Mesendoderm (in vitro differentiated cells): ENCODE results near the gene LRBA.

Experiments used
- DNase-seq: peaks from one replicate; pipeline ENCODE4 v3.0.0; 2013
- H2AK5ac ChIP-seq: 2 replicates; pipeline ENCODE4 v1.6.1; 2013; ENCODE audit warnings: low read length, inconsistent platforms
- H2BK120ac ChIP-seq: 2 replicates; pipeline ENCODE4 v1.6.1; 2013; ENCODE audit warnings: low read depth, mild to moderate bottlenecking, low read length, moderate library complexity, mixed read lengths
- H2BK15ac ChIP-seq: replicated peaks from 2 replicates; pipeline ENCODE4 v1.6.1; 2013; ENCODE audit warnings: low read depth, mild to moderate bottlenecking, moderate library complexity
- H2BK5ac ChIP-seq: 2 replicates; pipeline ENCODE4 v1.6.1; 2013; ENCODE audit warnings: low read length, inconsistent platforms
- H3K18ac ChIP-seq: 2 replicates; pipeline ENCODE4 v1.6.1; 2013; ENCODE audit warnings: mild to moderate bottlenecking, low read length, mixed read lengths
- H3K23ac ChIP-seq: one replicate; pipeline ENCODE4 v1.6.1; 2013; ENCODE audit warnings: low read length
- H3K27ac ChIP-seq: 2 replicates; pipeline ENCODE4 v1.5.1; 2013; ENCODE audit warnings: low read depth, mild to moderate bottlenecking, inconsistent platforms, low read length, moderate library complexity
- H3K27me3 ChIP-seq: 2 replicates; pipeline ENCODE4 v1.6.1; 2013; ENCODE audit warnings: low read length, control low read depth, mild to moderate bottlenecking, inconsistent platforms; ENCODE audit not compliant: insufficient read depth, poor library complexity
- H3K36me3 ChIP-seq: 2 replicates; pipeline ENCODE4 v1.6.1; 2013; ENCODE audit warnings: low read length, inconsistent platforms; ENCODE audit not compliant: control insufficient read depth, insufficient read depth
- H3K4ac ChIP-seq: one replicate; pipeline ENCODE4 v1.6.1; 2013; ENCODE audit warnings: low read depth, mild to moderate bottlenecking, low read length, moderate library complexity
- H3K4me1 ChIP-seq: 2 replicates; pipeline ENCODE4 v1.6.1; 2013; ENCODE audit warnings: low read depth, low read length, inconsistent platforms; ENCODE audit not compliant: control insufficient read depth
- H3K4me2 ChIP-seq: 2 replicates; pipeline ENCODE4 v1.6.1; 2013; ENCODE audit warnings: low read length
- H3K4me3 ChIP-seq: 2 replicates; pipeline ENCODE4 v1.5.1; 2013; ENCODE audit warnings: mild to moderate bottlenecking, low read length
- H3K56ac ChIP-seq: one replicate; pipeline ENCODE4 v1.6.1; 2013; ENCODE audit warnings: low read length
- H3K79me1 ChIP-seq: 2 replicates; pipeline ENCODE4 v1.6.1; 2013; ENCODE audit warnings: low read length, inconsistent platforms
- H3K79me2 ChIP-seq: 2 replicates; pipeline ENCODE4 v1.6.1; 2013; ENCODE audit warnings: mild to moderate bottlenecking, low read length; ENCODE audit not compliant: control insufficient read depth, insufficient read depth
- H3K9ac ChIP-seq: 2 replicates; pipeline ENCODE4 v1.6.1; 2013; ENCODE audit warnings: low read length, inconsistent platforms
- H4K5ac ChIP-seq: one replicate; pipeline ENCODE4 v1.6.1; 2013; ENCODE audit warnings: low read length
- H4K8ac ChIP-seq: one replicate; pipeline ENCODE4 v1.6.1; 2013; ENCODE audit warnings: low read depth, mild to moderate bottlenecking, control low read depth, low read length, moderate library complexity
- WGBS: extraction: QIAGEN DNeasy Blood & Tissue Kit; methylation state at CpG from one replicate; pipeline ENCODE4 v1.1.7; 2013; ENCODE audit warnings: low lambda C conversion rate, missing lambda C conversion rate; ENCODE audit not compliant: insufficient coverage; ENCODE audit errors: extremely low coverage; 5-methylcytosine and 5-hydroxymethylcytosine counted together

LRBA gene

DNA sequence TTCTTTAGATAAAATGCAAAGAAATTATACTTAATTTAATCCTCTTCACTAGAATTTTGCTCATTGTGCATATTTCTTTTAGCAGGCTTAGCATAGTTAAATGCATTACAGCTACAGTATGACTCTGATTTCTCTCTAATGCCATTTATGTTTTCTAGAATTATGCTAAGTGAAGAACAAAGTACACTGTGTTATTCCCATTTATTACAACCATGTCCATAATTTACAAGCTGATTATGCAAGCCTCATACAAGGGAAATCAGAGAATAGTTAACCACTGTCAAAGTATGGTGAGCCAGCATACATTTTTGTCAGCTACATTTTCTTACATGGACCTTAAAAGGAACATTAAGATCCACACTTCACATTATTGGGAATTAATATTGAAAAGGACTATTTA, 334.0 kb downstream of the LRBA start:
- Histone ChIP-seq H3K27me3 (no peaks in the 10 kb centered on the region), H3K4me1 (no peaks in the 10 kb centered on the region), H3K27ac (no peak overlapping the region), H2BK15ac (no peak overlapping the region), H3K9ac (no peak overlapping the region), H3K79me1 (no peaks in the 10 kb centered on the region), H3K23ac (no peak overlapping the region), H4K5ac (no peak overlapping the region), H2AK5ac (no peak overlapping the region), H3K4me3 (no peak overlapping the region), H2BK5ac (no peak overlapping the region), H3K4me2 (no peak overlapping the region), H3K36me3 (no peaks in the 10 kb centered on the region), H2BK120ac (no peak overlapping the region), H3K56ac (no peak overlapping the region), H4K8ac (no peak overlapping the region), H3K18ac (no peak overlapping the region), H3K4ac (no peak overlapping the region), H3K79me2 (no peaks in the 10 kb centered on the region)
- no peak for DNase-seq

DNA sequence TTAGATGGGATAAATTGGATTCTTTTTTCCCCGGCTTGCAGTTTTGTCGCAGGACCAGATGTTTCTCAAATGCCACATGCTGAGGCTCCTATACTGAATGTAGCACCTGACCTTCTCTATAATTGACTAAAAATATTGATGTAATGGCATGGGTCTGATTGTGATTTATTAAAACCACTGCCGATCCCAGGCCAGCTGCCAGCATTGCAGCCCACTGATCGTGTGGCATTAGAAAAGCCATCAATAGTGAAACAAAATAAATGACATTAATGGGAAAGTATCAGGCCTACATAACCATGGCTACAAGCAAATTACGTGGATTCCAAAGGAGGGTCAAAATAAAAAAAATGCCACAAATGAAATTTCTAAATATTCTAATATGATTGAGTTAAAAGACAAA, 334.4 kb downstream of the LRBA start:
- Histone ChIP-seq H2BK5ac (no peak overlapping the region), H3K4me3 (no peak overlapping the region), H2BK120ac (no peak overlapping the region), H3K27me3 (no peaks in the 10 kb centered on the region), H3K36me3 (no peaks in the 10 kb centered on the region), H3K56ac (no peak overlapping the region), H3K27ac (no peak overlapping the region), H3K4ac (no peak overlapping the region), H2BK15ac (no peak overlapping the region), H2AK5ac (no peak overlapping the region), H3K4me1 (no peaks in the 10 kb centered on the region), H4K8ac (no peak overlapping the region), H4K5ac (no peak overlapping the region), H3K18ac (no peak overlapping the region), H3K4me2 (no peak overlapping the region), H3K23ac (no peak overlapping the region), H3K9ac (no peak overlapping the region), H3K79me1 (no peaks in the 10 kb centered on the region), H3K79me2 (no peaks in the 10 kb centered on the region)
- no peak for DNase-seq
- no CpG with 5 or more reads among the region's 5 CpGs for WGBS

DNA sequence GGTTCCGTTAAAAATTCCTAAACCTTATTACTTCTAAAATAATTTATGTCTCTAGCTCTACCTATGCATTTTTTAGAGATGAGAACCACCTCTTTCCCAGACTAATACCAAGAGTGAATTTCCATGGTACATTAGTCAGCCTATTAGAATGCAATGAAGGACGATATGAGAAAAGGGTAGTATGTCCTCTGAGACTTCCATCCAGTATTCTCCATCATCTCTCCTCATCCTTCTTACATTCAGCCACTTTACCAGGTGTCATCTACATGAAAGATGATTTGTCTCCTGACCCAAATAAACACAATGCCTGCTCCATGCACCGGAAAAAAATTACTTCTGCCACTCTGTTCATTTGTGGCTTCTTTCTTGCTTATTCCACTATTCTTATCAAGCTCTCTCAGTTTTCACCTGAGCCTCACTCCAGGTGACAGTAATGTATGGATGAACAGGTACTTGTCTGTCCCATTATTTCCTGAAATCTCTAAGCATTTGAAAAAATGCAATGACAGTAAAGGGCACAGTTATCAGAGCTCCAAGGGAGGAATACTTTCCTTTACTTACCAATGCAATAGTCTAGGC, 335.2 kb downstream of the LRBA start:
- H2BK120ac ChIP-seq = no peak overlapping the region
- no peaks in the 10 kb centered on the region for H3K79me2 ChIP-seq
- H3K9ac ChIP-seq = no peak overlapping the region
- H3K4ac ChIP-seq = no peak overlapping the region
- no peaks in the 10 kb centered on the region for H3K36me3 ChIP-seq
- H2BK5ac ChIP-seq = no peak overlapping the region
- H3K27me3 ChIP-seq = no peaks in the 10 kb centered on the region
- H3K4me3 ChIP-seq = no peak overlapping the region
- H3K23ac ChIP-seq = no peak overlapping the region
- H3K27ac ChIP-seq = no peak overlapping the region
- no peak overlapping the region for H3K56ac ChIP-seq
- no peak overlapping the region for H4K5ac ChIP-seq
- H3K79me1 ChIP-seq = no peaks in the 10 kb centered on the region
- no peak overlapping the region for H3K4me2 ChIP-seq
- 100% methylated on average over 1 of the region's 3 CpGs for WGBS
- DNase-seq = no peak
- no peak overlapping the region for H3K18ac ChIP-seq
- H3K4me1 ChIP-seq = no peaks in the 10 kb centered on the region
- H2AK5ac ChIP-seq = no peak overlapping the region
- no peak overlapping the region for H4K8ac ChIP-seq
- H2BK15ac ChIP-seq = no peak overlapping the region

DNA sequence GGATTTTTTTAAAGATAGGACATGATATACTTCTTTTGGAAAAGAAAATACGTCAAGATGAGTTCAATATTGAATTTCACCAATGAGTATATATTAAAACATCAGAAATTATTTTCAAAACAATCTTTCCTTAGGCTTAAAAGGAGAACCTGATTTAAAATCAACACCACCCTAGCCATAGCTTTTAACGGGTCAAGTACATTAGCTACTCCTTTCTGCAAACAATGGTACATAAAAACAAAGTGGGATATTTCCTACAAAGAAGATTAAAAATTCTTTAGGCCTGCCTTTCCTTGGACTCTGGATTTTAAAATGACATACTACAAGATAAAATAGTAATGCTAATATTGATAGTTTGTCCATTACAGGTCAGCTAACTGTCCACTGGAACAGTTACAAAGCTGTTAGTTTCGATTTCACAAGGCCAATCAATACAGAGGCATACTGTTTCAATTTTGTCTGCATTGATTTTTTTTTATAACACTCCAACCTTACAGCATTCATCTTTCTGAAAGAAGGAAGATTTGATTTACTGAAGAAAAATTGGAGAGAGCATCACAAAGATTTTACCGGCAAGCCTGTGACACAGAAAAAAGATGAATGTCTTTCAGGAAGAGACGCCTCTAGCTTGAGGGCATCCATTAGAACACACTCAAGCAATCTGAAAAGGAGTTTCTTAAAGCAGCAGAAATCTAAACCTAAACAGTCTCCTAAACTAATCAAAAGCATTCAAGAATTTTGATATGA, 335.9 kb downstream of the LRBA start:
- no peaks in the 10 kb centered on the region for H3K36me3 ChIP-seq
- no peaks in the 10 kb centered on the region for H3K79me1 ChIP-seq
- no peak overlapping the region for H3K56ac ChIP-seq
- no peak overlapping the region for H2BK120ac ChIP-seq
- WGBS = 100% methylated on average over 1 of the region's 5 CpGs
- H3K27me3 ChIP-seq = no peaks in the 10 kb centered on the region
- no peak for DNase-seq
- H3K9ac ChIP-seq = no peak overlapping the region
- no peak overlapping the region for H2AK5ac ChIP-seq
- H3K4ac ChIP-seq = no peak overlapping the region
- no peak overlapping the region for H3K4me2 ChIP-seq
- no peak overlapping the region for H4K8ac ChIP-seq
- no peak overlapping the region for H4K5ac ChIP-seq
- no peak overlapping the region for H2BK5ac ChIP-seq
- no peaks in the 10 kb centered on the region for H3K79me2 ChIP-seq
- no peak overlapping the region for H3K23ac ChIP-seq
- H2BK15ac ChIP-seq = no peak overlapping the region
- no peak overlapping the region for H3K18ac ChIP-seq
- no peak overlapping the region for H3K27ac ChIP-seq
- H3K4me3 ChIP-seq = no peak overlapping the region
- H3K4me1 ChIP-seq = no peaks in the 10 kb centered on the region

DNA sequence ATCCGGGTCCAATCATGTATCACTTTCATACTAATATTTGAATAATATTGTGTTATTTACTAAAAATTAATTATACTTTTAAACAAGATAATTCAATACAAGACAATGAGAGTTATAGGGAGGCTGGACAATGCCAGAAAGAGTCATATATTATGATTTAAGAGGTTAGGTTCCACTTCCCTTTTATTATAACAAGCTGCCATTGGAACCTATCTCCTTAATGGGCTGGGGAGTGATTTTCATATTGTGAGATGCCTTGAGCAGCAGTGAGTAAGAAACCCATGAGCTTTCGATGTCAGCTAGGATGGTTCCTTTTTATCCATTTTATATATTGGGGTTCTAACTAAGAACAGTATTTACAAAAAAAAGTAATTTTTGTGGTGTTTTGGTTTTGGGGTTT, 341.3 kb downstream of the LRBA start:
- Histone ChIP-seq H3K27ac (no peak overlapping the region), H3K9ac (no peak overlapping the region), H2BK120ac (no peak overlapping the region), H3K4me3 (no peak overlapping the region), H2AK5ac (no peak overlapping the region), H3K4me2 (no peak overlapping the region), H3K79me1 (no peaks in the 10 kb centered on the region), H3K36me3 (no peaks in the 10 kb centered on the region), H3K18ac (no peak overlapping the region), H3K27me3 (no peaks in the 10 kb centered on the region), H3K56ac (no peak overlapping the region), H3K79me2 (no peaks in the 10 kb centered on the region), H3K4ac (no peak overlapping the region), H4K8ac (no peak overlapping the region), H2BK5ac (no peak overlapping the region), H2BK15ac (no peak overlapping the region), H3K4me1 (no peaks in the 10 kb centered on the region), H4K5ac (no peak overlapping the region), H3K23ac (no peak overlapping the region)
- DNase-seq = no peak
- WGBS = no CpG with 5 or more reads among the region's 2 CpGs

DNA sequence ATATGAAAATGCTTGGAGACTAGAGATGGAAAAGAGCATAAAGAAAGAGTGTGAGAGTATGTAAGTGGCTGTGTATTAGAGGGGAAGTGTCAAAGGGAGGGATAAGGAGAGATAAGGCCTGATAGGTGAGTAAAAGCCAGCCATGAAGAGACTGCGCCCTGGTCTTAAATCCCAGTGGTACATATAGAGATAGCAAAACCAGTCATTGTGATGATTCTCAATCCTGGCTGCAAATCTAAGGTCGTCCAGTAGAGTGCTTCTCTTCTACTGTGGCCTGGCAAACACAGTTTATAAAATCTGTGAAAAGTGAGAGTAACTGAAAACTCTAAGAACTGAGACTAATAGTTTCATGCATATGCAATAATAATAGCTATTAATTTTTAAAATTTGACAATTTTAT, 346.3 kb downstream of the LRBA start:
- Histone ChIP-seq H3K4me3 (no peak overlapping the region), H3K36me3 (no peaks in the 10 kb centered on the region), H4K8ac (no peak overlapping the region), H3K79me2 (no peaks in the 10 kb centered on the region), H4K5ac (no peak overlapping the region), H3K27ac (no peak overlapping the region), H2BK120ac (no peak overlapping the region), H3K18ac (no peak overlapping the region), H3K27me3 (no peaks in the 10 kb centered on the region), H3K4me1 (peaks cover 5% of the 10 kb centered on the region), H2BK5ac (no peak overlapping the region), H2AK5ac (no peak overlapping the region), H3K23ac (no peak overlapping the region), H3K9ac (no peak overlapping the region), H3K79me1 (no peaks in the 10 kb centered on the region), H3K4me2 (no peak overlapping the region), H3K4ac (no peak overlapping the region), H2BK15ac (no peak overlapping the region), H3K56ac (no peak overlapping the region)
- WGBS = no CpG with 5 or more reads among the region's 2 CpGs
- peak; percentile 87 for DNase-seq
